ENCODE measurements around the gene DPP6.

DPP6 gene

GRCh38 chr7:154571772-154572171 is 519.6 kb downstream of the DPP6 start:
- no peak for DNase-seq

GRCh38 chr7:154574235-154574634 is 522.0 kb downstream of the DPP6 start:
- DNase-seq: no peak

DNA sequence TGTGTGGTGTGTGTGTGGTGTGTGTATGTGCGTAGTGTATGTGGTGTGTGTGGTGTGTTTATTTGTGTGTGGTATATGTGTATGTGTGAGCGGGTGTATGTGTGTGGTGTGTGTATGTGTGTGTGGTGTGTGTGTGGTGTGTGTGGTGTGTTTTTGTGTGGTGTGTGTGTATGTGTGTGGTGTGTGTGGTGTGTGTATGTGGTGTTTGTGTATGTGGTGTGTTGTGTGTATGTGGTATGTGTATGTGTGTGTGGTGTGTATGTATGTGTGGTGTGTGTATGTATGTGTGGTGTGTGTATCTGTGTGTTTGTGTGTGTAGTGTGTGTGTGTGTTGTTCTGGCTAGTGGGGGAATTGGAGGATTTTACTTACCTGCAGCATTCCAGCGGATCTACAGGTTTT is 523.3 kb downstream of the DPP6 start:
- DNase-seq: no peak

- no peak for DNase-seq
Measured at GRCh38 chr7:154576604-154577003, 524.4 kb downstream of the DPP6 start.

DNA sequence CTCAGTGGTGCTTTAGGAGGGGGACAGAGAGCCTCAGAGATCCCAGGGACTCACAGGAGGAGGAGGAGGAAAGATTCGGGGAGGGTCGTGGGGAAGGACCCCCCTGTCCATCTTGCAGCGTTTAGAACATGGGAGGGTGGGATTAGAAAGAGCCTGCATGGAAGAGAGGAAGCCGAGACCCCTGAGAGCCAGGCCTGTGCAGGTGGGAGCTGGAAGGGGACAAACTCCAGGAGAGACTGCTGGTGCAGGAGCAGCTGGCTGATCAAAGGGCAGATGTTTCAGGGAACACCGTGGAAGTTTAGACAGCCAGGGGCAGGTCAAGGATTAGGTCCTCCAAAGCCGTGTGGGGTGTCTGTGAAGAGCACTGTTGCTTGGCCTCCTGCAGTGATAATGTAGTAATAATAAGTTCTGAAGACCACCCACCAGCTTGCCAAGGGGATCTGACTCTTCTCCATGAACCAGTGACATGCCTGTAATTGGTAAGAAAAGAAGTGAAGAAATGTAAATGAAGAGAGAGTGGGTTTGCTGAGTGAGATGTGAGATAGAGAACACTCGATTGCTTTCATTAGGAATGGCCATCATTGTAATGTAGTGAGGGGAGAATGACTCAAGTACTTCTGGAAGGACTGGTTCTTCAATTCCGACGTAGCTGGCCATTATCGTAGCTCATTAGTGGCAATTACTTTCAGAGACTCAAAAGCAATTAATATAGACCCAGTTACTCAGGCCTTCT is 525.1 kb downstream of the DPP6 start:
- DNase-seq: no peak

- no peak for DNase-seq
Measured at GRCh38 chr7:154578336-154578735, 526.1 kb downstream of the DPP6 start.

DNA sequence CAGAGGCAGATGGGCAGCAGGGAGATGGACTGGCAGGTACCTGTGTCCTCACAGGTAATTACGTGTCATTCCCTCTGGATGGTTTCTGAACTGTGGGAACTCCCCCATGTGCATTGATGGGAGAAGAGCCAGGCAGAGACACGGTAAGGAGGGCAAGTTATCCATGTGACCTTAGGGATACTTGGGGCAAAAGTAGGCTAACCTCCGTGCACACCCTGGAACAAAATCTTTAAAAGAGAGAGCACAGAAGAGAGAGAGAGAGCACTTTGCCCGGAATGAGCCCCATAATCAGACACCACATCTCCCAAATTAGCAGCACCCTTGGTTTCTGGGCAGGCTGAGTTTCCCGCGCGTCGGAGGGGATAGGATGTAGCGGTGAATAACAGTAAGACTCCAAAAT is 527.5 kb downstream of the DPP6 start:
- no peak for DNase-seq

- no peak for DNase-seq
Measured at GRCh38 chr7:154581251-154581890, 529.2 kb downstream of the DPP6 start.

DNA sequence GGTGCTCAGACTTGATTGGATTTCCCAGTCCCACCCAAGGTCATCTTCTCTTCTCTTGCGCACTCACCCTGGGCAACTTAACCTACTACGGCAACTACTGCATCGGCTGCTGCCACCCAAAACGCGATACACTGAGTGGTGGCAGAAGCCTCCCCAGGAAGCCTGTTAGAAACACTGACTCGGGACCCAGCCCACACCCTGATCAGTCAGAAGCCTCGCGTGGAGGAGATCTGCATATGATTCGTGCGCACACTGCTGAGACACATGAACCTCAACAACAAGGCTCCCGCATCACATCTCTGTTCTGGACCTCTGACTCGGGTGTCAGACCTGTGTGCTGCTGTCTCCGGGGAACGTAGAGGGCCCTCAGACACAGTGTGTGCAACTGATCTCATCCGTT is 531.3 kb downstream of the DPP6 start:
- DNase-seq: no peak

DNA sequence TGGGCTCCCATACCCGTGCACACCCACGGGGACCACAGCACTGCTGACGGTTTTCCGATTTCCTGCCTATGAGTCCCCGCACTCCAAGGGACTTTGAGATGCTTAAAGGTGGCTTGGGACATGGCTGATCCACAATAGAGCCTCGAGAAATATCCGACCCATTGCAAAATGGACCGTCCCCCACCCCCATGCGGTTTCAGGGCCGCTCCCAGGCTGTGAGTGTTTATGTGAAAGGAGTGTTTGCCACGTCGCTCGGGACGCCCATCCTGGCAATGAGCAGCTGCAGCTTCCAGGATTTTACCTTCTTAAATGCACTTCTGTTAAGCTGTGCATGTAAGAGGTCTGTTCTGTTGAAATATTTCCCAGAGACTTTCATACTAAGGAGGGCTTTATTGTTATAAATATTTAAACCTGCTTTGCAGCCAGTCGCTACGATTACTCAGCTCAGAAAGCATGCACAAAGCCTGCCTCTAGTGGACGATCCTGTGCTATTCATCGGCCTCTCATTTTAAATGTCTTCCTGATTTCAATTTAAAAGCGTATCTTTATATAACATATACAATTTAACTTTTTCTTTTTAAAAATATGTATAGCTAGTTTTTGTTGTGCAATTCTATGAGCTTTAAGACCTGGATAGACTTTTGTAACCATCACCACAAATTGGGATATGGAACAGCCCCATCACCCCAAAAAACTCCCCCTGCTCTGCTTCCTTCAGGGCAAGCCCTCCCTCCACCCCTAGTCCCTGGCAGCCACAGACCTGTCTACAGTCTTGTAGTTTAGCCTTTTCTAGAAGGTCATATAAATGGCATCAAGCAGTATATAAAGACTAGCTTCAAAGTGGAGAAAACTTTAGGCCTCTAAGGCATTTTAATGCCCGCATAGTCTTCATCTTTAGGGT is 532.4 kb downstream of the DPP6 start:
- DNase-seq: no peak

DNA sequence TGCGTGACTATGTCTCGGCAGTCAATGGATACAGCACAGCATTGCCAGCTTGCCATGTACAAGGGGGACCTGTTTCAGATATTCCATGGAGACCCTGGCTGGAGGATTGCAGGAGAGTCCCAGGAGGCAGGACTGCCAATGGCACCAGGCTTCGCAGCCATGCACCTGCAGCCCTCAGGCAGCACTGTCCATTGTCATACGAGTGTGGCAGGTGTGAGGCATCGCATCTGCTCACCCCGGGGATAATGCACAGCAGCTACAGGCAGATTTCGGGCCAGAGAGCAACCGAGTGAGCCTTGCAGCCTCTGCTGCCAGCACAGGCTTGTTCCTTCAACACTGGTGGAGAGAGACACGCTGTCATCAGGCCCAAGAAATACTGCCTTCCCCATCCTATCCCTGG is 535.6 kb downstream of the DPP6 start:
- no peak for DNase-seq

DNA sequence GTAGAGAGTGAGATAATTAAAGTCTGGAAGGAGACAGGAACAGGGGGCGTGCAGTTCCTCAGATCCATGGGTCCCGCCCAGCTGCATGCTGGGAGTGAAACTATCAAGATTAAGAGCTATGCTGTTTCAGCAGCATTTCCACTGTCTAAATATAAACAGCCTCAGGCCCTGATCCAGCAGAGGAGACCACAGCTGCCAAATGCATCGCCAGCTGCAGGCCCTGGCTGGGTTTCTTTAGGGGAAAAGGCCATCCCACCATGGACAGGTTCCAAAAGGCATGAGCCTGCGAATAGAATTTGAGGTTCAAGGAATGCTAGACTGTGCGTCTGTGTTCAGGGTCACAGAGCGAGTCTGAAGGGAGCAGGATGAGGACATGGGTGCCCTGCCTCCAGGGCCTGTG is 539.3 kb downstream of the DPP6 start:
- no peak for DNase-seq

DNA sequence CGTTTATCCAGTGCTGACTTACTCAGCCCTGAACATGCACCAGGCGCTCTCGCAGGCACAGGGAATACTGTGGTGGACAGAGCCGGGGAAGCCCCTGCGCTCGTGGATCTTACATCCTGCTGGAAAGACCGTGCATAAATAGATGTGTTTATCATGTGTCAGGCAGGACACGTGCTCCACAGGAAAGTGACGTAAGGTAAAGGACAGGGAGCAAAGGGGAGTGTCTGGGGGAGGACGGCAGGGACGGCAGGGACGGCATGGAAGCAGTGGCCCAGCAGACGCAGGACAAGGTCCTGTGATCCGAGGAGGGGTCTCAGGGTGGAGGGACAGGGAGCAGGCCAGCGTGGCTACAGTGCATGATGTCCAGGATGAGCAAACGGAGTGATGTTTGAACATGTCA is 540.2 kb downstream of the DPP6 start:
- no peak for DNase-seq

DNA sequence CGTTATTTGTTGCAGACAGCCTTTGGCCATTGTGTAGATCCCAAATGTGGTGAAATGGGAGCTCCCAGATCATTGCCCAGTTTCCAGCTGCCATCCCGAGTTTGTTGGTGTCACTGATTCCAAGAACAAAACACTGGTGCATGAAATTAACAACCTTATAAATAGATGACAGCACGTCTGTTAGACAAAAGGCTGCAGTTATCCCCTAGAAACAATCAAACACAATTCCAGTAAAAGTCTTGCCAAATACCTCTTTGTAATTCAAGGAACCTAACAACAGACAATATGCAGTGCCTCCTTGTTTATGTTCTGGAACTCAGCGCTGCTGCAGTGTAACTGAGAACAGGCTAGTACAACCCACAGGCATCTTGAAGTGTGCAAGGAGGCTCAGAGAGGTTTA is 546.2 kb downstream of the DPP6 start:
- DNase-seq: no peak

DNA sequence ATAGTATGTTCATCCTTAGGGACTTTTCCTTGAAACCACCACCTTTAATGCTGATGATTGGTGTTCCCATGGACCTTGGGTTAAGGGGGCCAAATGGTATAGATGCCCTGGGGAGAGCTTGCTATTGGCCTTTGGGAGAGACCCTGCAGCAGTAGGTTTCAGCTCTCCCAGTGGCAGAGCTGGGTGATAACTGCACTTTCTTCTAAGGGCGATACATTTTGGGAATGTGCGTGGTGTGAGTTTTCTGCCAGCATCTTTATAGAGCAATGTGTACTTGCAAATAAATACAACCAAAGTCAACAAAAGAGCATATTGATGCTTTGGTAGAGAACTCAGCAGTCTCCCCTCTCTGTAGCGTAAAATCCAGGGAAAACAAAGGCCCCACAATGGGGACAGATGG is 546.7 kb downstream of the DPP6 start:
- no peak for DNase-seq

DNA sequence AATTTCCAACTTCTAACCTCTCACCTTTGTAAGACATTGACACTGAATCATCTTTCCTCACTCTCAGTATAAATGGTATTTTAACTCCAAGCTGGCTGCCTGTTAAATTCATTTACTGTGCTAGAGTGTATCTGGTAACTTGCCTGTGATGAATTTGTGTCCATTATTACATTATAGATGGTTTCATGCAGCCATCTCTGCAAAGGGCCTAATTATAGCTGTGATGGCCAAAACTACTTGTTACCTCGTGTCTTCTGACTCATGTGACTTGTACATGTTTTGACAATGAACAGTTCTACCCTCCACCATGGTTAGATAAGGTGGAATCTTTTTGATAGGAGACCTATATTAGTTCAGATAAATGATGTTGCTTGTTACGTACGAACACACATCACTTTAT is 558.7 kb downstream of the DPP6 start:
- DNase-seq: no peak

- DNase-seq: no peak
Measured at GRCh38 chr7:154613811-154614210, 561.6 kb downstream of the DPP6 start.

- DNase-seq: no peak
Measured at GRCh38 chr7:154620141-154620755, 568.0 kb downstream of the DPP6 start.

DNA sequence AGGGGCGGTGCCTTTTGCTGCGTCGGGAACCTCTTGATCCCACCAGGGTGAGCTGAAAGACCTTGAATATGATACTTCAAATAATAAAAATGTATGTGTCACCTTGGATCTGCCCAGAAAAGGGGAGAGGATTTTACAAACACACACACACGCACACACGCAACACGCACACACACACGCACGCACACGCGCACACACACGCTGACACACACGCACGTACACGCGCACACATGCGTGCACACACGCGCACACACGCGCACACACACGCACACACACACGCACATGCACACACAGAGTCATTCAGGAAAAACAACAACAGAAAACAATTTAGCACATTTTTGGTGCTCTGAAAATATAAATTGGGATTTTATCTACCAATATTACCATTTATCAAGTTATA is 571.2 kb downstream of the DPP6 start:
- no peak for DNase-seq

DNA sequence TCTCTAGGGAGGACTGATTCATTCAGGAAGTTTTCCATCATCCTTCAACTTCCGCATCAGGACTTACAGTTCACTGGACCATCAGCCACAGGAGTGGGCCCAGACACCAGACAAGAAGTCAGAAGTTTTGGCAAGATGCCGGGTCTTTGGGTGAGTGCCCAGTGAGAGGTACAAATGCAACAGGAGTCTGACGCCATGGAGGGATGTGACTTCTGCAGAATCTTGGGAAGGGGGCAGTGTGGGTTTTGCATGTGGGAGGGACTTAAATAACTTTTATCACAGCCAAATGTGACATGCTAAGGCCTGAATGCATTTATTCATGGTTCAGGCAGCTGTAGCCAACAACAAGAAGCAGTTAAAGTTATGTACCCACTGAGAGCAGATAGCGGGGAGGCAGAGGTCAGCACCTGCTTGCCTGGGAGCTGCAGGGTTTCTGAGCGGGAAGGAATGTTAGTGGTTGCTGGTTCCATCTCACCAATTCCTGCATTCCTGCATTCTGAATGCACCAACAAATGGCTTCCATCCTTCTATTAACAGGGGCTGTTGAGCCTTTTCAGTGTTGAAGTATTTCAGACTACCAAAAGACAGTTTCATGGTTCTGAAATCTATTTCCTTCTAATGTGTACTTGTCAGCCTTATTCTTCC is 575.6 kb downstream of the DPP6 start:
- DNase-seq: no peak

DNA sequence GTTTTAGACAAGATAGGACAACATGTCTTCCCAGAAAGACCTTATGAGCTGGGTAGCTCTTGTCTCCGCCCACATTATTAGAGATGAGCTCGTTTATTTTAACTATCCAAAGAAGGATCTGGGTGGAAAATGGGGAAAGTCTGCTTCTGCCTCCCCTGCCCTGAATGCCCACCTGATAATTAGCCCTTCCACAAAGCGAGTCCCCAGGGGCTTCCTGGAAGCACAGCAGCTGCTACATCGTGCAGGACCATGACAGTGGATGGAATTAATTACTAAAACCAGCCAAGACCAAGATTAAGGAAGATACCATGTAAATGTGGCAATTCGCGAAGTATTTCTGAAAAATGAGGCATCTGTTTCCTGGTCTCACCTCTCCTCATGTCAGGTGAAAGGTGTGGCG is 576.4 kb downstream of the DPP6 start:
- DNase-seq: no peak

GRCh38 chr7:154631162-154631561 is 579.0 kb downstream of the DPP6 start:
- no peak for DNase-seq

GRCh38 chr7:154633641-154634040 is 581.4 kb downstream of the DPP6 start:
- no peak for DNase-seq
